H1 (cell line): ENCODE data around the gene ARHGEF4. TPM values are rescaled to one million over a fixed set of nuclear protein-coding genes. Genes with fewer than 3 reads are reported as not detected.

Source experiments
- CTCF ChIA-PET: fragments of 300-600 bp; sonication (Branson Sonifier 250); formaldehyde crosslinking; loops from one replicate; lab custom pipeline; 2021; ENCODE audit not compliant: partially characterized antibody; lab: Charles Lee
- POLR2A ChIA-PET: fragments of 300-600 bp; sonication (Branson Sonifier 250); formaldehyde crosslinking; loops from one replicate; lab custom pipeline; 2021; ENCODE audit warnings: inconsistent platforms; ENCODE audit not compliant: partially characterized antibody; lab: Charles Lee
- DNase-seq, 2 experiments: peaks; one replicate each; pipeline versions ENCODE4 v3.0.0 to v3.0.0-alpha.2; 2010 to 2022; ENCODE audit warnings: low spot score in 2 of 2, low read depth in 1 of 2, mixed read lengths in 1 of 2
- FAIRE-seq: peaks from 2 replicates; lab custom pipeline; 2011; peaks lifted over from hg19 to GRCh38; lab: Jason Lieb, UNC
- H2AFZ ChIP-seq: 2 replicates; pipeline ENCODE4 v1.8.1; 2012; ENCODE audit warnings: low read length, inconsistent platforms
- H2AK5ac ChIP-seq: 2 replicates; pipeline ENCODE4 v1.6.1; 2013; ENCODE audit warnings: low read depth, low read length
- H2BK120ac ChIP-seq: replicated peaks from 2 replicates; pipeline ENCODE3; 2013; ENCODE audit warnings: low read depth, low read length, inconsistent platforms
- H2BK12ac ChIP-seq: 2 replicates; pipeline ENCODE4 v1.6.1; 2013; ENCODE audit warnings: low read depth, low read length
- H2BK15ac ChIP-seq: 2 replicates; pipeline ENCODE4 v1.6.1; 2013; ENCODE audit warnings: low read length
- H2BK20ac ChIP-seq: 2 replicates; pipeline ENCODE4 v1.6.1; 2013; ENCODE audit warnings: low read length
- H2BK5ac ChIP-seq: 2 replicates; pipeline ENCODE4 v1.6.1; 2013; ENCODE audit warnings: low read depth, low read length
- H3K14ac ChIP-seq: 2 replicates; pipeline ENCODE4 v1.6.1; 2013; ENCODE audit warnings: inconsistent platforms; ENCODE audit not compliant: insufficient read length
- H3K18ac ChIP-seq: 2 replicates; pipeline ENCODE4 v1.6.1; 2013; ENCODE audit warnings: low read length; ENCODE audit errors: extremely low read depth
- H3K23ac ChIP-seq: 2 replicates; pipeline ENCODE4 v1.6.1; 2013; ENCODE audit warnings: inconsistent platforms; ENCODE audit not compliant: insufficient read length
- H3K23me2 ChIP-seq: 2 replicates; pipeline ENCODE4 v1.6.1; 2013; ENCODE audit warnings: low read depth, low read length
- H3K27ac ChIP-seq: 2 replicates; pipeline ENCODE4 v1.6.1; 2011; ENCODE audit warnings: low read depth, low read length, inconsistent platforms
- H3K27me3 ChIP-seq, 4 experiments: replicated peaks in 1 of 4; 1 replicate in 1 of 4; 2 replicates in 3 of 4; pipeline versions ENCODE4 v1.6.1 to v1.8.1; 2011 to 2013; ENCODE audit warnings: low read length in 3 of 4, mild to moderate bottlenecking in 3 of 4, inconsistent platforms in 2 of 4, mixed read lengths in 2 of 4, moderate library complexity in 1 of 4; ENCODE audit not compliant: control insufficient read depth in 3 of 4, insufficient read depth in 3 of 4; ENCODE audit errors: extremely low read depth in 1 of 4
- H3K36me3 ChIP-seq, 4 experiments: 2 replicates each; pipeline versions ENCODE4 v1.6.1 to v1.8.1; 2011 to 2013; ENCODE audit warnings: mild to moderate bottlenecking in 4 of 4, low read length in 3 of 4, moderate library complexity in 2 of 4, control low read depth in 1 of 4, inconsistent platforms in 1 of 4; ENCODE audit not compliant: insufficient read depth in 4 of 4, control insufficient read depth in 2 of 4
- H3K4ac ChIP-seq: replicated peaks from 2 replicates; pipeline ENCODE3; 2013; ENCODE audit warnings: low read length, low read depth, mixed read lengths, inconsistent platforms; ENCODE audit not compliant: insufficient read length
- H3K4me1 ChIP-seq, 4 experiments: replicated peaks in 1 of 4; 1 replicate in 1 of 4; 2 replicates in 3 of 4; pipeline versions ENCODE4 v1.6.1 to v1.8.1; 2011 to 2013; ENCODE audit warnings: low read length in 3 of 4, inconsistent platforms in 2 of 4, mixed read lengths in 1 of 4; ENCODE audit not compliant: insufficient read depth in 4 of 4, control insufficient read depth in 3 of 4
- H3K4me2 ChIP-seq, 2 experiments: 2 replicates each; pipeline versions ENCODE4 v1.6.1 to v1.8.1; 2011 to 2013; ENCODE audit warnings: low read depth in 2 of 2, low read length in 2 of 2, control low read depth in 1 of 2, inconsistent platforms in 1 of 2, mild to moderate bottlenecking in 1 of 2; ENCODE audit not compliant: insufficient read depth in 1 of 2
- H3K4me3 ChIP-seq, 4 experiments: fragments of 200-600, 300-600 bp in 1 of 4; sonication (generic), shearing (Covaris generic), sonication (Bioruptor Twin) in 1 of 4; 2 replicates each; pipeline versions ENCODE4 v1.5.1 to v1.8.1; 2011 to 2016; ENCODE audit warnings: low read length in 4 of 4, low read depth in 3 of 4, control low read depth in 2 of 4, inconsistent platforms in 2 of 4, mild to moderate bottlenecking in 2 of 4, mixed read lengths in 1 of 4, moderate library complexity in 1 of 4; ENCODE audit not compliant: insufficient read depth in 2 of 4; ENCODE audit errors: extremely low read depth in 1 of 4
- H3K56ac ChIP-seq: replicated peaks from 2 replicates; pipeline ENCODE3; 2013; ENCODE audit warnings: low read depth, mild to moderate bottlenecking, mixed read lengths, low read length, inconsistent platforms; ENCODE audit not compliant: insufficient read length
- H3K79me1 ChIP-seq: 2 replicates; pipeline ENCODE4 v1.6.1; 2013; ENCODE audit warnings: low read depth, low read length, control low read depth
- H3K79me2 ChIP-seq, 2 experiments: 2 replicates each; pipeline versions ENCODE4 v1.6.1 to v1.8.1; 2012 to 2013; ENCODE audit warnings: low read length in 2 of 2, mild to moderate bottlenecking in 2 of 2, inconsistent platforms in 1 of 2; ENCODE audit not compliant: insufficient read depth in 2 of 2, control insufficient read depth in 1 of 2
- H3K9ac ChIP-seq, 4 experiments: replicated peaks in 1 of 4; 1 replicate in 1 of 4; 2 replicates in 3 of 4; pipeline versions ENCODE4 v1.6.1 to v1.8.1; 2011 to 2013; ENCODE audit warnings: low read depth in 3 of 4, low read length in 3 of 4, control low read depth in 2 of 4, mild to moderate bottlenecking in 2 of 4, moderate library complexity in 2 of 4, inconsistent platforms in 1 of 4; ENCODE audit errors: extremely low read depth in 1 of 4
- H3K9me3 ChIP-seq, 2 experiments: 2 replicates each; pipeline versions ENCODE4 v1.6.1 to v1.8.1; 2012 to 2013; ENCODE audit warnings: mild to moderate bottlenecking in 2 of 2, moderate library complexity in 2 of 2, control low read depth in 1 of 2, inconsistent platforms in 1 of 2, low read depth in 1 of 2, low read length in 1 of 2, mixed read lengths in 1 of 2; ENCODE audit not compliant: insufficient read depth in 2 of 2
- H4K20me1 ChIP-seq, 2 experiments: replicated peaks in 1 of 2; 2 replicates each; pipeline versions ENCODE3 to v1.8.1; 2011 to 2013; ENCODE audit warnings: inconsistent platforms in 2 of 2, low read length in 2 of 2, mild to moderate bottlenecking in 1 of 2; ENCODE audit not compliant: insufficient read depth in 2 of 2, control insufficient read depth in 1 of 2
- H4K5ac ChIP-seq: 2 replicates; pipeline ENCODE4 v1.6.1; 2013; ENCODE audit warnings: low read length, low read depth, mixed read lengths, inconsistent platforms; ENCODE audit not compliant: insufficient read length
- H4K8ac ChIP-seq: 2 replicates; pipeline ENCODE4 v1.8.0; 2013; ENCODE audit warnings: mild to moderate bottlenecking, moderate library complexity, low read length, inconsistent platforms; ENCODE audit not compliant: insufficient read depth; ENCODE audit errors: extremely low read depth
- H4K91ac ChIP-seq: replicated peaks from 2 replicates; pipeline ENCODE3; 2013; ENCODE audit warnings: low read length, mixed read lengths, inconsistent platforms; ENCODE audit not compliant: insufficient read length
- BACH1 ChIP-seq: IDR thresholded peaks from 2 replicates; pipeline ENCODE4 v1.6.1; 2012; ENCODE audit warnings: low read length, improper control_type of control experiment
- CREB1 ChIP-seq: IDR thresholded peaks from 2 replicates; pipeline ENCODE4 v1.6.1; 2012; ENCODE audit warnings: inconsistent platforms
- FOSL1 ChIP-seq: IDR thresholded peaks from 2 replicates; pipeline ENCODE4 v1.6.1; 2011; ENCODE audit warnings: mild to moderate bottlenecking, low read depth, low read length, moderate library complexity; ENCODE audit not compliant: insufficient read depth
- RAD21 ChIP-seq, 2 experiments: IDR thresholded peaks in 1 of 2; conservative IDR thresholded peaks in 1 of 2; 2 replicates each; pipeline ENCODE4 v1.6.1; 2011; ENCODE audit warnings: low read depth in 2 of 2, low read length in 2 of 2, improper control_type of control experiment in 1 of 2, inconsistent platforms in 1 of 2, mild to moderate bottlenecking in 1 of 2, moderate library complexity in 1 of 2
- RNF2 ChIP-seq: fragments of 200-900, 300-1000 bp; sonication (generic); IDR thresholded peaks from 2 replicates; pipeline ENCODE4 v1.7.1; 2016; ENCODE audit warnings: borderline replicate concordance, low read depth, mild to moderate bottlenecking, antibody characterized with exemption, low read length; ENCODE audit not compliant: poor library complexity, severe bottlenecking; ENCODE audit errors: missing control alignments
- TCF12 ChIP-seq: IDR thresholded peaks from 2 replicates; pipeline ENCODE4 v1.6.1; 2011; ENCODE audit warnings: low read depth, mild to moderate bottlenecking, low read length
- WGBS, 2 experiments: shearing (Covaris generic) in 1 of 2; methylation state at CpG; one replicate each; pipeline versions ENCODE4 v1.1.6 to v1.1.7; 2013 to 2015; ENCODE audit warnings: low lambda C conversion rate in 2 of 2, mixed read lengths in 2 of 2, inconsistent platforms in 1 of 2, low coverage in 1 of 2, missing lambda C conversion rate in 1 of 2; ENCODE audit not compliant: insufficient replicate concordance in 2 of 2, insufficient coverage in 1 of 2, insufficient read length in 1 of 2; ENCODE audit errors: extremely low coverage in 1 of 2, missing lambda C conversion rate in 1 of 2; 5-methylcytosine and 5-hydroxymethylcytosine counted together
- polyA plus RNA-seq, 7 experiments: library from polyadenylated mRNA; depleted of rRNA in 3 of 7; stranded (reverse) in 5 of 7; unstranded in 2 of 7; fragments of >200 nt in 5 of 7; fragments of 200-250 nt in 2 of 7; gene quantifications; 1 replicate in 5 of 7; 2 replicates in 1 of 7; 4 replicates in 1 of 7; pipeline versions ENCODE4 v1.2.1 to v1.2.3, GENCODE V29; 2011 to 2013; ENCODE audit warnings: missing spikeins in 2 of 7, mixed read lengths in 2 of 7
- total RNA-seq: library from RNA; stranded (reverse); fragmentation: NEBNext Ultra II Directional; extraction: Animal tissue kit (Norgen Biotek cat#: 25700); gene quantifications from 2 replicates; pipeline ENCODE4 v1.2.1, GENCODE V29; 2021
- TF ChIP-seq, protein P1 (sequence below): IDR thresholded peaks from 2 replicates; pipeline ENCODE4 v1.6.1; 2012; ENCODE audit warnings: inconsistent platforms

Gene ARHGEF4
- total and polyA plus RNA-seq, 2 of the 8 experiments (the other 6 are each of a cell fraction or from before 2014, with no cell fraction given), result 10.6 to 14.6 TPM

- FAIRE-seq, result no peak
- WGBS, 2 experiments, result 95% methylated on average over 7 of the region's 7 CpGs; no CpG with 5 or more reads in 1 of the 2 experiments
These were observed 1.0 kb upstream of the ARHGEF4 start for GRCh38 chr2:130835766-130836015.

More at GRCh38 chr2:130835766-130836015, 1.0 kb upstream of the ARHGEF4 start:
- H3K4ac ChIP-seq, result no peak overlapping the region
- no peak overlapping the region for H3K18ac ChIP-seq
- no peak overlapping the region for H2BK5ac ChIP-seq
- no peak overlapping the region for H2AFZ ChIP-seq
- H3K9me3 ChIP-seq, result no peaks in the 10 kb centered on the region
- H2BK15ac ChIP-seq, result no peak overlapping the region; the same call in 1 of the 2 replicates
- no peak overlapping the region for H4K8ac ChIP-seq
- TF ChIP-seq BACH1 (no peak), CREB1 (no peak), RAD21 (IDR thresholded peaks at IDR 0.05 in 1 of 2, conservative IDR thresholded peaks at IDR 0.05 in 1 of 2; ENCODE audit: low read depth in 2 of 2, low read length in 2 of 2) (no peak), TCF12 (no peak), FOSL1 (no peak), RNF2 (no peak)
- TF ChIP-seq, protein P1, sequence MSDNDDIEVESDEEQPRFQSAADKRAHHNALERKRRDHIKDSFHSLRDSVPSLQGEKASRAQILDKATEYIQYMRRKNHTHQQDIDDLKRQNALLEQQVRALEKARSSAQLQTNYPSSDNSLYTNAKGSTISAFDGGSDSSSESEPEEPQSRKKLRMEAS, result no peak
- ChIA-PET POLR2A (no interaction called here), CTCF (interaction anchor here (0.8 to 1.9 kb wide), 7 partner anchors 11 to 85 kb away, joined by 3 to 7 read pairs (median 4); no protein-coding TSS in a partner anchor)
- H3K79me2 ChIP-seq, result no peaks in the 10 kb centered on the region; a peak in 1 of 4 replicates
- peak overlapping the region; percentile 88 for H2BK12ac ChIP-seq
- peaks cover 3 to 20% (median 17%) of the 10 kb centered on the region in 4 experiments for H3K27me3 ChIP-seq
- no peaks in the 10 kb centered on the region for H3K36me3 ChIP-seq
- no peaks in the 10 kb centered on the region; the same call in 1 of the 2 replicates for H3K79me1 ChIP-seq
- peaks cover 0 to 8% (median 2%) of the 10 kb centered on the region in 4 experiments; a peak in 5 of 7 replicates for H3K4me1 ChIP-seq
- H3K14ac ChIP-seq, result no peak overlapping the region
- peak overlapping the region in 1 of 2 experiments; percentile 80; a peak in 1 of 4 replicates for H3K4me2 ChIP-seq
- H3K27ac ChIP-seq, result no peak overlapping the region
- peaks cover 0 to 5% of the 10 kb centered on the region in 2 experiments for H4K20me1 ChIP-seq
- H4K91ac ChIP-seq, result no peak overlapping the region
- no peak overlapping the region for H3K9ac ChIP-seq
- peak overlapping the region; percentile 61; the same call in 1 of the 2 replicates for H2AK5ac ChIP-seq
- no peak overlapping the region for H3K56ac ChIP-seq
- no peak overlapping the region for H2BK120ac ChIP-seq
- H3K4me3 ChIP-seq, result no peak overlapping the region
- H3K23me2 ChIP-seq, result peaks cover 10% of the 10 kb centered on the region; the same call in 1 of the 2 replicates
- no peak overlapping the region for H2BK20ac ChIP-seq
- H3K23ac ChIP-seq, result no peak overlapping the region
- no peak for DNase-seq
- no peak overlapping the region for H4K5ac ChIP-seq
